ENCODE measurements around the gene NDUFAF3. TPM values are rescaled to one million over a fixed set of nuclear protein-coding genes. Genes with fewer than 3 reads are reported as not detected.

Gene NDUFAF3
- polyA plus RNA-seq, 3 donors = 42.1 to 93.4 (median 88.8) TPM

DNA sequence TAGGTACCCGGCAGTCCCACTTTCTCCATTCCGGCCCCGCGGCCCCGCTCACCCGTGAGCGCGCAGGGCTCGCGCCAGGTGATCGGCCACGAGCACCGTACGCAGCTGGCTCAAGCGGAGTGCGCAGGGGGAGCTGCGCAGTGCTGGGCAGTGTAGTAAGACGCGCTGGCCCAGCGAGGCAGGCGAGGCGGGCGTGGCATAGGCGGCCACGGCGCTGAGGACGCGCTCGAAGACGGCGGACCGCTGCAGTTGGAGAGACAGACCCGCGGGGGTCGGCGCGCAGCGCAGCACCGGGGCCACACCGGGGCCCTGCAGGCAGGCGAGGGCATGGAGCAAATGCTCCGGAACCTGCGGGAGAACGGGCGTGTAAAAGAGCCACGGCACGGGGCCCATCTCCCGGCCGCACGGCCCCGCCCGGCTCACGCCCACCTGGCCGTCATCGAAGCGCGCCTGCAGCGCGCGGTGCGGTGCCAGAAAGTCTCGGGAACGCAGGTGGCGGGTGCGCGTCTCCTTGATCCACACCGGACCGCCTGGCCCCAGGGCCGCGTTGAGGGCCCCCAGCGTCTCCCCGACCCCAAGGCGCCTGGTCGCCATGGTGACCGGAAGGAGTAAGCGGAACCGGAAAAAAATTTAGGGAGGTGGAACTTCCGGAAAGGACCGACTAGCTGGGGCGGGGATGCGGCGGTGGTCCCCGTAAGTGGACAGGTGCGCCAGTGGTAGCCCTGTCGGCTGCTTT is 3.8 kb upstream of the NDUFAF3 start, which contains the start of gene DALRD3:
TSS of gene DALRD3 (minus strand) at position 610 of the 736 bp plus-strand sequence. CDS start at position 594, 16 bp downstream.
- H3K36me3 Mint-ChIP-seq = peaks cover 23 to 34% of the 10 kb centered on the region in 2 donors
- H3K4me1 Mint-ChIP-seq = peaks cover 30% of the 10 kb centered on the region
- Histone ChIP-seq H4K20me1 (ENCODE audit: insufficient read depth, low read length) (peaks cover 27% of the 10 kb centered on the region), H3K36me3 (replicated peaks in 1 of 2; ENCODE audit: control insufficient read depth in 1 of 2, insufficient read depth in 2 of 2, low read length in 2 of 2) (peaks cover 26 to 39% of the 10 kb centered on the region in 2 donors), H3K79me2 (ENCODE audit: insufficient read depth, low read length) (peaks cover 48% of the 10 kb centered on the region), H3K9ac (ENCODE audit: insufficient read depth, low read length, poor library complexity, severe bottlenecking) (peak within 1 kb of the TSS; percentile 81), H3K27me3 (ENCODE audit: control insufficient read depth in 2 of 2, insufficient read depth in 2 of 2, low read length in 2 of 2) (no peaks in the 10 kb centered on the region), H3K4me3 (replicated peaks in 1 of 3; ENCODE audit: low read depth in 2 of 3, low read length in 3 of 3) (peak within 1 kb of the TSS; percentile 79 to 90 (median 84)), H3K4me1 (ENCODE audit: control insufficient read depth in 1 of 2, insufficient read depth in 2 of 2, low read length in 2 of 2) (peaks cover 39 to 47% of the 10 kb centered on the region in 2 donors), H2AFZ (ENCODE audit: insufficient read depth, low read depth, low read length, poor library complexity, severe bottlenecking) (peak within 1 kb of the TSS; percentile 89), H3K9me3 (replicated peaks in 1 of 2; ENCODE audit: control insufficient read depth in 1 of 2, insufficient read depth in 1 of 2, low read length in 2 of 2) (no peaks in the 10 kb centered on the region), H3K4me2 (replicated peaks; ENCODE audit: extremely low read depth, low read length, poor library complexity, severe bottlenecking) (peak within 1 kb of the TSS; percentile 94), H3K27ac (ENCODE audit: low read depth in 1 of 2, low read length in 2 of 2) (peak within 1 kb of the TSS; percentile 85 to 98)
- under 1% methylated on average over 85 of the region's 85 CpGs for WGBS (ENCODE audit: insufficient coverage)
- peaks cover 0 to 2% (median 0%) of the 10 kb centered on the region in 3 donors for H3K27me3 Mint-ChIP-seq (ENCODE audit: low read depth in 3 of 3)
- intact Hi-C loops (cut with micrococcal nuclease) = no loop called here
- H3K27ac Mint-ChIP-seq = peak within 1 kb of the TSS; percentile 84 to 99 (median 92)
- no peak for TF ChIP-seq CTCF (IDR thresholded peaks at IDR 0.05)
- peak; percentile 39 to 63 (median 54) for DNase-seq
- no peaks in the 10 kb centered on the region for H3K9me3 Mint-ChIP-seq
- peak within 1 kb of the TSS; percentile 79 to 87 for H3K4me3 Mint-ChIP-seq

DNA sequence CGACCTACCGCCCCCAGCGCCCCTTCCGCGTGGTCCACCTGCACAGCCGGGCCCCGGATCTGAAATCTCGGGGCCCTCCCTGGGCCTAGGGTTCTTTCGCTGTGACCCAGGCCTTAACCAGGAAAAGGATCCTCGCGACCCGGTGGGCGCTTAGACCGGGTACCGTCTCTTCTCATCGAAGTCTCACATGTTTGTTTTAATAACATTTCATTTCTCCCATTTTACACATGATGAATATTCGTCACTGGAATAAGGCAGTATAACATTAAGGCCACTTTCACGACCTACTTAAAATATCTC is 3.3 kb upstream of the NDUFAF3 start:
- Histone ChIP-seq H3K9ac (ENCODE audit: insufficient read depth, low read length, poor library complexity, severe bottlenecking) (peak overlapping the region; percentile 81), H3K27ac (ENCODE audit: low read depth in 1 of 2, low read length in 2 of 2) (peak overlapping the region; percentile 47 to 85), H3K4me3 (replicated peaks in 1 of 3; ENCODE audit: low read depth in 2 of 3, low read length in 3 of 3) (peak overlapping the region; percentile 79 to 90 (median 84)), H3K9me3 (replicated peaks in 1 of 2; ENCODE audit: control insufficient read depth in 1 of 2, insufficient read depth in 1 of 2, low read length in 2 of 2) (no peaks in the 10 kb centered on the region), H3K4me2 (replicated peaks; ENCODE audit: extremely low read depth, low read length, poor library complexity, severe bottlenecking) (peak overlapping the region; percentile 94), H3K27me3 (ENCODE audit: control insufficient read depth in 2 of 2, insufficient read depth in 2 of 2, low read length in 2 of 2) (no peaks in the 10 kb centered on the region), H2AFZ (ENCODE audit: insufficient read depth, low read depth, low read length, poor library complexity, severe bottlenecking) (peak overlapping the region; percentile 89), H4K20me1 (ENCODE audit: insufficient read depth, low read length) (peaks cover 22% of the 10 kb centered on the region), H3K36me3 (replicated peaks in 1 of 2; ENCODE audit: control insufficient read depth in 1 of 2, insufficient read depth in 2 of 2, low read length in 2 of 2) (peaks cover 24 to 39% of the 10 kb centered on the region in 2 donors), H3K79me2 (ENCODE audit: insufficient read depth, low read length) (peaks cover 49% of the 10 kb centered on the region), H3K4me1 (ENCODE audit: control insufficient read depth in 1 of 2, insufficient read depth in 2 of 2, low read length in 2 of 2) (peaks cover 41 to 50% of the 10 kb centered on the region in 2 donors)
- Mint-ChIP-seq H3K9me3 (no peaks in the 10 kb centered on the region), H3K27ac (peak overlapping the region; percentile 84 to 99 (median 92)), H3K4me1 (peaks cover 32% of the 10 kb centered on the region), H3K4me3 (peak overlapping the region; percentile 79 to 87), H3K27me3 (ENCODE audit: low read depth in 3 of 3) (peaks cover 0 to 2% (median 0%) of the 10 kb centered on the region in 3 donors), H3K36me3 (peaks cover 26 to 34% of the 10 kb centered on the region in 2 donors)
- DNase-seq = no peak
- under 1% methylated on average over 15 of the region's 18 CpGs for WGBS (ENCODE audit: insufficient coverage)
- TF ChIP-seq CTCF (IDR thresholded peaks at IDR 0.05) = no peak
- intact Hi-C loops (cut with micrococcal nuclease) = no loop called here
